NB4 (cell line): ENCODE results near the gene FLNB.

Experiments used
- DNase-seq: peaks from one replicate; pipeline ENCODE4 v3.0.0; 2010; ENCODE audit warnings: low read depth
- H3K4me3 ChIP-seq: one replicate; pipeline ENCODE4 v1.5.1; 2011; ENCODE audit warnings: mild to moderate bottlenecking, low read depth, low read length, moderate library complexity
- MYC ChIP-seq: IDR thresholded peaks from 2 replicates; pipeline ENCODE4 v1.6.1; 2011; ENCODE audit warnings: low read depth, low read length
- POLR2A ChIP-seq: IDR thresholded peaks from 2 replicates; pipeline ENCODE4 v1.6.1; 2011; ENCODE audit warnings: mild to moderate bottlenecking; ENCODE audit not compliant: insufficient read length; ENCODE audit errors: extremely low read depth
- TF ChIP-seq, protein P1 (sequence below): IDR thresholded peaks from one replicate; pipeline ENCODE4 v1.5.1; 2012; ENCODE audit warnings: low read depth, low read length
- TF ChIP-seq, protein P2 (sequence below): IDR thresholded peaks from 2 replicates; pipeline ENCODE4 v1.6.1; 2011; ENCODE audit warnings: low read depth, low read length

Gene FLNB

DNA sequence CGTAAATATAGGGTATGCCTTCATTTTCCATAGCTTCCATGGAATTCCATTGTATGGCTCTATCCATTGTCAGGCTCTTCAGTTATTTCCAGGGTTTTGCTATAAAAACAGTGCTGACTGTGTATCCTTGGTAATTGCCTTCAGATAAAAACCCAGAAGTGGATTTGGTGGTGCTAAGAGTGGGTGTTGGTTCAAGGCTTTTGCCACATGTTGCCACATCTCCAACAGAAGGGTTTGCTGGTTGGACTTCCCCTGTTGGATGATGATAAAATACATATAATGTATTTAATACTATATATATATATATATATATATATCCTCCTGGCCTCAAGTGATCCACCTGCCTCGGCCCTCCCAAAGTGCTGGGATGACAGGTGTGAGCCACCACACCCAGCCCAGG, 97.8 kb downstream of the FLNB start:
- no peak for DNase-seq
- H3K4me3 ChIP-seq: no peak overlapping the region
- TF ChIP-seq POLR2A (no peak), MYC (no peak)
- TF ChIP-seq, protein P1, sequence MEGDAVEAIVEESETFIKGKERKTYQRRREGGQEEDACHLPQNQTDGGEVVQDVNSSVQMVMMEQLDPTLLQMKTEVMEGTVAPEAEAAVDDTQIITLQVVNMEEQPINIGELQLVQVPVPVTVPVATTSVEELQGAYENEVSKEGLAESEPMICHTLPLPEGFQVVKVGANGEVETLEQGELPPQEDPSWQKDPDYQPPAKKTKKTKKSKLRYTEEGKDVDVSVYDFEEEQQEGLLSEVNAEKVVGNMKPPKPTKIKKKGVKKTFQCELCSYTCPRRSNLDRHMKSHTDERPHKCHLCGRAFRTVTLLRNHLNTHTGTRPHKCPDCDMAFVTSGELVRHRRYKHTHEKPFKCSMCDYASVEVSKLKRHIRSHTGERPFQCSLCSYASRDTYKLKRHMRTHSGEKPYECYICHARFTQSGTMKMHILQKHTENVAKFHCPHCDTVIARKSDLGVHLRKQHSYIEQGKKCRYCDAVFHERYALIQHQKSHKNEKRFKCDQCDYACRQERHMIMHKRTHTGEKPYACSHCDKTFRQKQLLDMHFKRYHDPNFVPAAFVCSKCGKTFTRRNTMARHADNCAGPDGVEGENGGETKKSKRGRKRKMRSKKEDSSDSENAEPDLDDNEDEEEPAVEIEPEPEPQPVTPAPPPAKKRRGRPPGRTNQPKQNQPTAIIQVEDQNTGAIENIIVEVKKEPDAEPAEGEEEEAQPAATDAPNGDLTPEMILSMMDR: no peak
- TF ChIP-seq, protein P2, sequence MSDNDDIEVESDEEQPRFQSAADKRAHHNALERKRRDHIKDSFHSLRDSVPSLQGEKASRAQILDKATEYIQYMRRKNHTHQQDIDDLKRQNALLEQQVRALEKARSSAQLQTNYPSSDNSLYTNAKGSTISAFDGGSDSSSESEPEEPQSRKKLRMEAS: no peak

DNA sequence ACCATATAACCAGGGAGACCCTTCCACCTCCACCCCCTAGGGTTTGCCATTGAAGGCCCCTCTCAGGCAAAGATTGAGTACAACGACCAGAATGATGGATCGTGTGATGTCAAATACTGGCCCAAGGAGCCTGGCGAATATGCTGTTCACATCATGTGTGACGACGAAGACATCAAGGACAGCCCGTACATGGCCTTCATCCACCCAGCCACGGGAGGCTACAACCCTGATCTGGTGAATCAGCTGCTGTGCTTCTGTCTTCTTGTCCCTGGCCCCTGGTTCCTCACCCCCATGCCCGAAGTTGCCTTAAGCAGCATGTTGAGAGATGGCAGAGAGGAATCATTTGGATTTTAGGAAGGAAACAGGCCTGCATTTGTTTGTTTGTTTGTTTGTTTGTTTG, 98.4 kb downstream of the FLNB start:
- H3K4me3 ChIP-seq: no peak overlapping the region
- DNase-seq: no peak
- no peak for TF ChIP-seq POLR2A
- TF ChIP-seq, protein P1: no peak
- TF ChIP-seq, protein P2: no peak
- TF ChIP-seq MYC: no peak

DNA sequence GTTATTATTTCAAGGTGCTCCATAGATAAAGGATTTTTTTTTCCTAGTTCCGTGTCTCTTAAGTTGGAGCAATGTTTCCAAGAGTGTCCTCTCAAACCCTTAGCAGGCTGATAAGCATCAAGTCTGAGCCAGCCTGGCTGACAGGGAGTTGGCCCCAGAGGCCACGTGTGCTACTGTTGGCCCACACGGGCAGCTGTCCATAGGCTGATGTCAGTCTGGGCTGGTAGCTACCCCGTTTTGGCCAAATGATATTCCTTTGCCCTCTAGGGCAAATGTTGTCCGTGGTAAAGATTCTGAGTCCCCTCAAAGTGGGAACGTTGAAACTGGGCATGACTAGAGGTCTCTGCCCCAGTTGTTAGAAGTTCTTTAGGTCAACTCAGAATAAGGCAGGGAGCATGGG, 99.4 kb downstream of the FLNB start:
- no peak overlapping the region for H3K4me3 ChIP-seq
- TF ChIP-seq MYC: no peak
- TF ChIP-seq, protein P1: no peak
- TF ChIP-seq POLR2A: no peak
- DNase-seq: no peak

DNA sequence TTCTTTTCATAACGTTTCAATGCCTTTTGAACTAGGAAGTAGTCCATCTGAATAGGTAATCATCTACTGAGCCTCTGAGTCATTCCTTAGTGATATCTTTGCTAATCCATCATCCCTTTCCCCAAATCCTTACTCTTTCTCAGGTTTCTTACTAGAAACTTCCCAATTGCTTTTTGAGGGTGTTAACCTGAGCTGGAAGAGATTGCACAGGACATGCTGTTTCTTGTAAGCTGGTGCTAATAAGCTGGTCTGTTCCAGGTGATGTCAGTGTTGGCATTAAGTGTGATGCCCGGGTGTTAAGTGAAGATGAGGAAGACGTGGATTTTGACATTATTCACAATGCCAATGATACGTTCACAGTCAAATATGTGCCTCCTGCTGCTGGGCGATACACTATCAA, 101.5 kb downstream of the FLNB start:
- DNase-seq: no peak
- TF ChIP-seq, protein P1: no peak
- TF ChIP-seq POLR2A (no peak), MYC (no peak)
- TF ChIP-seq, protein P2: no peak
- H3K4me3 ChIP-seq: no peak overlapping the region

DNA sequence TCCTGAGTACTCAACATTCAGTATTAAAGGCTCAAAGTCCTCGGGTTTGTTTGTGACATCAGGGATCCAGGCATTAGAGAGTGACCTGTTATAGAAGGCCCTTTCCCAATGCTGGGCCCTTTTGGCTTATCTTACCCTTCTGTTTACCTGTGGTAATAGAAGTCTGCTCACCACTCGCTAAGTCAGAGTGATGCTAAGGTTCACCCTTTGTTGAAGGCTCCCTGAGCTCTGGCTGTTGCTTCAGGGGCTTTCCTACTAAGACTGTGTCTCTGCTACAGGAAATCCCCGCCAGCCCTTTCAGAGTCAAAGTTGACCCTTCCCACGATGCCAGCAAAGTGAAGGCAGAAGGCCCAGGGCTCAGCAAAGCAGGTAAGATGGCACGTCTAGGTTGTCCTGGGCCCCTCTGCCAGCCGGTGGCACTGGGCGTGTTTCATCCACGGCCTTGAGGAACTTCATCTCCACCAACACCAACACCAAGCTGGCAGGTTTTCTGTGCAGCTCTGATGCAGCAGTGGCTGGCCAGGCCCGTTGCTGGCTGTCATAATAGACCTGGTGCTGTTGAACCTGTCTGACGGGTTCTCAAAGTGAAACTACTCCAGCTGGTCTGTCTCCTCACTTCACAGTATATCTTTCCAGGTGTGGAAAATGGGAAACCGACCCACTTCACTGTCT, 103.4 kb downstream of the FLNB start:
- no peak for DNase-seq
- TF ChIP-seq POLR2A: no peak
- TF ChIP-seq MYC: no peak
- TF ChIP-seq, protein P2: no peak
- no peak overlapping the region for H3K4me3 ChIP-seq

DNA sequence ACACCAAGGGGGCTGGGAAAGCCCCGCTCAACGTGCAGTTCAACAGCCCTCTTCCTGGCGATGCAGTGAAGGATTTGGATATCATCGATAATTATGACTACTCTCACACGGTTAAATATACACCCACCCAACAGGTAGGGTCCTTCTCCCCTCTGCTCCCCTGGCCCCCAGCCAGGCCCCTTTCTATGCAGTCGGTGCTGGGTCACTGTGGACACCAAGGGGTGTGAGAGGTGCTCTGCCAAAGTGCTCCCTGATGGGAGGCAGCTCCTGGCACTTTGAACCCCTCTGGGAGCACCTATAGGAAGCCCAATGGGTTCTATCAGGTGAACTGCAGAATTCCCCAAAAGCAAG, 103.9 kb downstream of the FLNB start:
- no peak for DNase-seq
- no peak overlapping the region for H3K4me3 ChIP-seq
- TF ChIP-seq, protein P1: no peak
- TF ChIP-seq, protein P2: no peak
- no peak for TF ChIP-seq MYC
